HG02970 (cell line): ENCODE measurements around the gene ARMC10.
"Not testable (repeated sequence)": the region's sequence is repeated elsewhere in the genome, so short reads cannot be mapped to it uniquely, and the experiment has no call there.

Experiments
- ATAC-seq: cut with Tn5 transposase; IDR thresholded peaks from one replicate; pipeline ENCODE4 v1.9.1; 2021; ENCODE audit warnings: mild to moderate bottlenecking, moderate library complexity, moderate number of reproducible peaks; ENCODE audit not compliant: unreplicated experiment, low FRiP score

The ARMC10 gene

GRCh38 chr7:103076764-103077163 is 1.8 kb downstream of the ARMC10 start:
- no peak for ATAC-seq

- ATAC-seq: no peak
These were observed 2.4 kb downstream of the ARMC10 start for GRCh38 chr7:103077318-103077717.

GRCh38 chr7:103078226-103078625 is 3.3 kb downstream of the ARMC10 start:
- not testable (repeated sequence) for ATAC-seq

DNA sequence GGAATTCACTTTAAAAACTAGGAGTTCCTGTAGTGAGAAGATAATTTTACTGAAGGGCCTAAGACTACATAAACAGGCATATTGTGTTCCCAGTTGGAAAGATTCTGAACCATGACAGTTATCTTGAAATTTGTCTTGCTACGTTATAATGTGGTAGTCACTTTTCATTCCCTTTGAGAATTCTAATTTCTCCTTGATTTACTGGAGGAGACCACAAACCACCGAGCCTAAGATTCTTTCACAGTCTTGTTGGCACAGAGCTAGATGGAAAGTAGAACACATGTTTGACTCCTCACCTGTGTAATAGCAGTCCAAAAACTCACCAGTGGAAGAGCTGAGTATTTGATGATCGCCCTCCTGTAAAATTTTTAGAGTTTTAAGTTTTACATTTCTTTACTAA is 4.9 kb downstream of the ARMC10 start:
- no peak for ATAC-seq

DNA sequence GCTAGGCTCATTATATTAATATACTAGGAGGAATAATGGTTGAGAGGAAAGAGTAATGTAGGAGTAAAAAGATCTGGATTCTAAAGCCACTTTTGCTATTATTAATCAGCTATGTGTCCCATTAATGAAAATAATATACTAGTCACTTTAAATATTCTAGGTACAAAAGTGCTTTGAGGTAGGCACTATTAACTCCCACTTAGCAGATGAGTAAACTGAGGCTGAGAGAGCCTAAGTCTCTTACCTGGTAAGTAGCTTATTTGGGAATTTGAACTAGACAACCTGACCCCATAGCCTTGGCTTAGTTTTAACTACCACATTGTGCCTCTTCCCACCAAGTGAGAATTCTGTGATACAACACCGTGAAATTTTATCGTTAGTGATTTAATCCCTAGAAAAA is 6.0 kb downstream of the ARMC10 start:
- ATAC-seq: no peak

- no peak for ATAC-seq
These were observed 7.6 kb downstream of the ARMC10 start for GRCh38 chr7:103082497-103082896.

DNA sequence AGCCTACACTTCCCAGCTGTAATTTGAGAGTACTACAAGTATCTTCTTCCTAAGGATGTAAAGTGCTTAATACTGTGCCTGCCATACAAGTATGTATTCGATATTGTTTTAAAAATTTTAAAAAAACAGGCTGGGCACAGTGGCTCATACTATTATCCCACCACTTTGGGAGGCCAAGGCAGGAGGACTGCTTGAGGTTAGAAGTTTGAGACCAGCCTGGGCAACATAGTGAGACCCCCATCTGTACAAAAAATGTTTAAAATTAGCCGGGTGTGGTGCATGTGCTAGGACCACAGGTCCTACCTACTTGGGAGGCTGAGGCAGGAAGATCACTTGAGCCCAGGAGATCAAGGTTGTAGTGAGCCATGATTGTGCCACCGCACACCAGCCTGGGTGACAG is 8.3 kb downstream of the ARMC10 start:
- ATAC-seq: no peak

GRCh38 chr7:103092321-103092720 is 17.4 kb downstream of the ARMC10 start:
- ATAC-seq: not testable (repeated sequence)

DNA sequence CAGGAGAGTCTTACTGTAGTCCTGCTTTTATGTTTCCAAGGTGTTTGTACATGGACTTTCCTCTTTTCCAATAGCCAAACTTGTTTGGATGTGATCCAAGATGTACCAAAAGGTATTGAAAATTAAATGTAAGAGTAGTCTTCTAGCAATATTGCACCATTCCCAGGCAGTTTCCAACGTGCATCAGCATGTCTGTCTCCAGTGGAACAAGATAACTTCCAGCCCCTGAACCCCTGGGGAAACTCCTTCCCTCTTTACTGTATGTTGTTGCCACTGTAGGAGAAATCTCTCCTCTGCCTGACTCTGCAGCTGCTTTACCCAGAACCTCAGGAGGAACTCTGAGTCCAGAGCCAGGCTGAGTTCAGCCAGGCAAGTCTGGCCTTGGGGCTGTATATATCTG is 18.5 kb downstream of the ARMC10 start:
- ATAC-seq: no peak

DNA sequence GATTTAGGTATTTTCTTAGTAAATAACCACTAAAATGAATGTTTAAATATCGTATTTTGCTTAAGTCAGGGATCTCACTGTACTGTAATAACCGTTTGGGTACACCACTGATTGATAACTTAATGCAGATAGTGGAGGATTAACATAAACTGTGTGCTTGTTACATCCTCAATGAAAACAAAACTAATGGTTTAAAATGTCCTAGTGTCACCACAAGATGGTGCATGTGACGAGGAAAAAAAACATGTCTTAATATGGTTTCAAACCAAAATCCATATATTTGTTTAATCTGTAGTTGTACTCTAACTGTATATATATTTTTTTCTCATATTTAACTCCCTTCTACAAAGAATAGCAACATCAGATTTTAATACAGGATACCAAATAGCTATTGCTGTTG is 19.2 kb downstream of the ARMC10 start:
- no peak for ATAC-seq

- ATAC-seq: not testable (repeated sequence)
These were observed 20.6 kb downstream of the ARMC10 start for GRCh38 chr7:103095558-103095957.

GRCh38 chr7:103097041-103097440 is 22.1 kb downstream of the ARMC10 start:
- no peak for ATAC-seq

GRCh38 chr7:103100348-103100747 is 25.4 kb downstream of the ARMC10 start:
- ATAC-seq: no peak

DNA sequence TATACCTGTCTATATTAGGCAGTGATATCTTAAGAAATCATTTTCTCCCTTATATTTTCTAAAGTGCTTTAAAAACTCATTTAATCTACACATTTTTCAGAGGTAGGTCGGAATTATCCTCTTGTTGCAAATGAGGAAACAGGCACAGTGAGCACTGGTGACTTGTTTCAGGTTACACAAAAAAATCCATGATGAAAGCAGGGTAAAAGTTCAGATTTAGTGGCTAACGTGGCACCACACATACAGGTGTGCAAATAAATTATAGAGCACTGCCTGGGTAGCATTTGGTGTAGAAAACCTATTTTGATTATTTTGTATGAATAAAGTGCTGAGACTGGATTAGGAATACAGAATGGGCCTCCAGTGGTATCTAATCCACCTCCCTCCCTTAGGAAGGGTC is 26.6 kb downstream of the ARMC10 start:
- ATAC-seq: no peak

GRCh38 chr7:103106005-103106702 is 31.2 kb downstream of the ARMC10 start:
- ATAC-seq: no peak

DNA sequence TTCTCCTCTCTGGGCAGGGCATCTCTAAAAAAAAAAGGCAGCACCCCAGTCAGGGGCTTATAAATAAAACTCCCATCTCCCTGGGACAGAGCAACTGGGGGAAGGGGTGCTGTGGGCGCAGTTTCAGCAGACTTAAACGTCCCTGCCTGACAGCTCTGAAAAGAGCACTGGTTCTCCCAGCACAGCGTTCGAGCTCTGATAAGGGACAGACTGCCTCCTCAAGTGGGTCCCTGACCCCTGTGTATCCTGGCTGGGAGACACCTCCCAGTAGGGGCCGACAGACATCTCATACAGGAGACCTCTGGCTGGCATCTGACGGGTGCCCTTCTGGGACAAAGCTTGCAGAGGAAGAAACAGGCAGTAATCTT is 31.7 kb downstream of the ARMC10 start:
- ATAC-seq: not testable (repeated sequence)

DNA sequence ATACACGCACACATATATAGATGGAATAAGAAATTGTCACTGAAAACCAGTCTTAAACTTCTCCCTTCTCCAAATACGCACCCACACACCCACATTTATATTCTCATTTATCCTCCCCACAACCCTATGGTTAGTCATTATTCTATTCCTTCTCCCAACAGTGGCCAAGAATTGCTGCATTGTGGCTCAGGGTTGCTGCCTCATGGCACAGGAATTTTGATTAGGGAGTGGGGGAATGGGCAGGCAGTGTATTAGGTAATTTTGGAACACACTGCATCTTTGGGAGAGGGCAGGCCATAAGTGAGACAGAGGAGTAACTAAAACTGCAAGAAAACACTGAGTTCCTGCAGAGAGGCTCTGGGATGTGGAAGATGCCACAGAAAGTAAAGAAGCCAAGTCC is 38.2 kb downstream of the ARMC10 start:
- ATAC-seq: no peak

DNA sequence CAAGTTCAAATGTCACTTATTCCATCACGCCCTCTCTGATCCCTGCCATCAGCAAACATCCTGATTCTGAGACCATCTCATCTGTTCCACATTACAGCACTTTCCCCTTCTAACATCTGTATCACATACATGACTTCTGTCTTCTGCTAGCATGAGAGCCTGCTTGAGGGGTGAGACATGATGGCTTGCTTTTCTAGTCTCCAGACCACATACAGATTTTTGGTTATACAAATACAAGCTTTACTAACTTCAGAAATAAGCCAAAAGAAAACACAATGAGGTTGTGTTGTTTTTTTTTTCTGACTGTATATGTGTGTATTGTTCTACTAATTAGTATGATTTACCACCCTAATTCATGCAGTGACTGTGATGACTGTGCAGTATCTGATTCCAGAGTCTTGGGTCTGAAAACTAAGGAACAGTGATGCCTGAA is 39.7 kb downstream of the ARMC10 start:
- ATAC-seq: no peak

DNA sequence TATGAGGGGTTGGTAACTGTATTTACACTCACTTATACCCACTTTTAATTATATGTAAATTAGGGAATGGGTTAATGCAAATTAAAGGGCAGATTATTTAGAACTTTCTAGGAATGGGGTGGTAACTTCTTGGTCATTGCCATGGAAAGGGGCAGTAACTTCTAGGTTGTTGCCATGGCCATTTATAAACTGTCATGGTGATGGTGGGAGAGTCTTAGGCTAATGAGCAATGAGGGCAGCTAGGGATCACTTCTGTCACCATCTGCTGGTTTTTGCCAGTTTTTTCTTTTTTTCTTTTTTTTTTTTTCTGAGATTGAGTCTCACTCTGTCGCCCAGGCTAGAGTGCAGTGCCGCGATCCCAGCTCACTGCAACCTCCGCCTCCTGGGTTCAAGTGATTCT is 40.8 kb downstream of the ARMC10 start:
- ATAC-seq: no peak

DNA sequence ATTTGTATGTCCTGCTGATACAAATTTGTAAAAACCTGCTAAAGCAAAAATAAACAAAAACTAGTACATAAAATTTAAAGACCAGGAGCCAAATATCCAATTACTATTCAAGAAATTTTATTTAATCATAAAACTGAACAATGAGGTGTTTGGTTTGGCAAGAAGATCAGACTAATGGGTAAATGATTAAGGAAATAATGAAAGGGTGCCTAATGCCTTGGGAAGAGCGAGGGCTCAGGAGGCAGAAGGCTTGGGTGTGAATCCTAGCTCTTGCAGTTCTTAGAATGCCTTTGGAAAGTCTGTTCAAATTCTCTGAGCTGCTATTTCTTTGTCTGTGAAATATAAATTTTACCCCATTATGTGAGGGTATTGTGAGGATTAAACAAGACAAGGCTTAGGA is 41.6 kb downstream of the ARMC10 start:
- ATAC-seq: no peak

DNA sequence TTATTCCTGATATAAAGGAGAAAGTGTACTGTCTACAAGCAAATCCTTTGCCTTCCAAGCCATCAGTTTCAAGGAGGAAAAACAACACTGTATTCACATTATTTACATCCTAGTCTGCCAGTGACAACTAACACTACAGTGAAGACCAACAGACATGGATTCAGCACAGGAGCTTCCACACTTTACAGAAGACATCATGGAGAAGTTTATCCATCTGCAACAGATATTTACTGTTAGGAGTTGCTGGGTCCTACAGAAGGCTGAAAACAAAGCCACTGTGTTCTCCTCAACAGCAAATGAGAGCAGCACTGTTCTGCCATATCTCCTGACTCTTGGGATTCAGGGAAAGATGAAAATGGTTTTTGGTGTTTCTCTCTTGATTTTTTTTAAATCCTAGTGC is 42.1 kb downstream of the ARMC10 start:
- no peak for ATAC-seq

GRCh38 chr7:103117465-103117864 is 42.5 kb downstream of the ARMC10 start:
- ATAC-seq: no peak

GRCh38 chr7:103119791-103120291 is 44.9 kb downstream of the ARMC10 start:
- ATAC-seq: no peak
